GM06990 (cell line): ENCODE results near the gene CTSH.

Source experiments
- DNase-seq: peaks from one replicate; pipeline ENCODE4 v3.0.0-alpha.2; 2011; ENCODE audit not compliant: insufficient read length; ENCODE audit errors: extremely low read depth
- H3K27me3 ChIP-seq: replicated peaks from 2 replicates; pipeline ENCODE4 v1.6.0; 2011; ENCODE audit warnings: low read length; ENCODE audit not compliant: control insufficient read depth, insufficient read depth
- H3K36me3 ChIP-seq: 2 replicates; pipeline ENCODE4 v1.5.1; 2011; ENCODE audit warnings: low read length; ENCODE audit not compliant: control insufficient read depth, insufficient read depth
- H3K4me3 ChIP-seq: replicated peaks from 2 replicates; pipeline ENCODE4 v1.5.1; 2011; ENCODE audit warnings: low read depth, mild to moderate bottlenecking, control low read depth, low read length
- TF ChIP-seq, protein P1 (sequence below): IDR thresholded peaks from 2 replicates; pipeline ENCODE4 v1.5.1; 2011; ENCODE audit warnings: low read length, control low read depth, mild to moderate bottlenecking, inconsistent platforms; ENCODE audit not compliant: insufficient read depth, poor library complexity, severe bottlenecking

CTSH gene

DNA sequence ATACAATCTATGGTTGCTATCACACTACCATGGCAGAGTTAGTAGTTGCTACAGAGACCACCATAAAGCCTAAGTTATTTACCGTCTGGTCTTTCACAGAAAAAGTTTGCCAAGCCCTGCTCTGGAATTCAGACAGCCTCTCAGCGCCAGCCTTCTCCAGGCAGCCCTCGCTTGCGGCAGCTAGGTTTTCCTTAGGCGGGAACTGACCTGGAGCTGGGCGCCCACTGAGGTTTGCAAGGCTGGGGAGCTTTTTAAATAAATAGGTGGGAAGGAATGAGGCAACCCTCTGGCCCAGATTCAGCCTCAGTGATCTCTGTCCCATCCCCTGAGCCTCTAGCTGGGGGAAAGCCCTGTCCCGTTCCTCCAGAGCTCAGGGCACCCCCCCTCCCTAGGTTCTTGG, 1.2 kb downstream of the CTSH start:
- TF ChIP-seq, protein P1, sequence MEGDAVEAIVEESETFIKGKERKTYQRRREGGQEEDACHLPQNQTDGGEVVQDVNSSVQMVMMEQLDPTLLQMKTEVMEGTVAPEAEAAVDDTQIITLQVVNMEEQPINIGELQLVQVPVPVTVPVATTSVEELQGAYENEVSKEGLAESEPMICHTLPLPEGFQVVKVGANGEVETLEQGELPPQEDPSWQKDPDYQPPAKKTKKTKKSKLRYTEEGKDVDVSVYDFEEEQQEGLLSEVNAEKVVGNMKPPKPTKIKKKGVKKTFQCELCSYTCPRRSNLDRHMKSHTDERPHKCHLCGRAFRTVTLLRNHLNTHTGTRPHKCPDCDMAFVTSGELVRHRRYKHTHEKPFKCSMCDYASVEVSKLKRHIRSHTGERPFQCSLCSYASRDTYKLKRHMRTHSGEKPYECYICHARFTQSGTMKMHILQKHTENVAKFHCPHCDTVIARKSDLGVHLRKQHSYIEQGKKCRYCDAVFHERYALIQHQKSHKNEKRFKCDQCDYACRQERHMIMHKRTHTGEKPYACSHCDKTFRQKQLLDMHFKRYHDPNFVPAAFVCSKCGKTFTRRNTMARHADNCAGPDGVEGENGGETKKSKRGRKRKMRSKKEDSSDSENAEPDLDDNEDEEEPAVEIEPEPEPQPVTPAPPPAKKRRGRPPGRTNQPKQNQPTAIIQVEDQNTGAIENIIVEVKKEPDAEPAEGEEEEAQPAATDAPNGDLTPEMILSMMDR, result no peak
- no peak for DNase-seq
- no peaks in the 10 kb centered on the region; the same call in 1 of the 2 replicates for H3K36me3 ChIP-seq
- no peaks in the 10 kb centered on the region for H3K27me3 ChIP-seq
- peak overlapping the region; percentile 100 for H3K4me3 ChIP-seq

DNA sequence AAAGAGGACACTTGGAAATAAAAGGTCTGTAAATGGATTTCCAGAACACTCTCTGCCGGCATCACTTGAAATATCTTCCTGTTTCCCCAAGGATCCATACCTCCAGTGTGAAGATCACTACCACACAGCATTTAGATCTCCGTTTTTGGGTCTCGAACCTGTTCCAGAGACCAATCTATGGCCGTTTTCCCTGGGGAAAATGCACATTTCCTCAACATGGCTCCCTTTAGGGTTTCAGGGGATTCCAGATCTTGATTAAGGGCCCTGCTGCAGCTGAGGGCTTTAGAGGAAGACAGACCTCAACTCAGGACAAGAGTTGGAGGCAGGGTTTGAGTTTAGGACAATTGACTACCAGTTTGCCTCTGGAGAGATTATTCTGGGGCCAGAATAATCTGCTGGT, 2.1 kb downstream of the CTSH start:
- TF ChIP-seq, protein P1, result no peak
- H3K4me3 ChIP-seq, result peak overlapping the region; percentile 100
- no peak for DNase-seq
- peaks cover 4% of the 10 kb centered on the region; the same call in 1 of the 2 replicates for H3K36me3 ChIP-seq
- H3K27me3 ChIP-seq, result no peaks in the 10 kb centered on the region

DNA sequence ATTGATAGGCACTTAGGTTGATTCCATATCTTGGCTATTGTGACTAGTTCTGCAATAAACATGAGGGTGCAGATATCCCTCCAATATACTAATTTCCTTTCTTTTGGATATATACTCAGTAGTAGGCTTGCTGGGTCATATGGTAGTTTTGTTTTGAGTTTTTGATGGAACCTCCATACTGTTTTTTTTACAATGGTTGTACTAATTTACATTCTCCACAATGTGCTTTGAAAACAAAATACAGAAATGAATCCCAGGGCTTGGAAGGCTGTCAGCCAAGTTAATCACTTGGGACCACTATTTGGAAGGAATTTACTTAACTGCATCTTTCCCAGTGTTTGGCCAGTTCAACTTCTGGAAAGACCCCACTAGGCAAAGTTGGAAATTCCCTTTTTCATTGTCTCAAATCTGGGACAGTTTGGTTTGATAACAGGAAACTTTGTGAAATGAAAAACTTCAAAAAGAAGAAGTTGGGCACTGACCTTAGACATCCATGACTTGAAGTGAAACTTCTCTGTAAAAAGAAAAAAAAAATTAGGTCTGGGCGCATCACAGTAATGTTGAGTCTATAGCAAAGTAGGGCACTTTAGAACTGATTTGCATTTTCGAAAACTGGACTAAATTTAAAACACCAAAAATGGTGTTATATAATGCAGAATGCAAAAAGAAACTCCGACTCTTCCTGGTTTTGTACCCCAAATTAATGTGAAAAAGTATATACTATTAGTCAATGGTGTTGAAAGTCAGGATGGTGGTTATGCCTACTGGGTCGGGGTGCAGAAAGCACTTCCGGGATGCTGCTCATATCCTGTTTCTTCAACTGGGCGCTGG, 6.0 kb downstream of the CTSH start:
- TF ChIP-seq, protein P1, result no peak
- peak; percentile 75 for DNase-seq

DNA sequence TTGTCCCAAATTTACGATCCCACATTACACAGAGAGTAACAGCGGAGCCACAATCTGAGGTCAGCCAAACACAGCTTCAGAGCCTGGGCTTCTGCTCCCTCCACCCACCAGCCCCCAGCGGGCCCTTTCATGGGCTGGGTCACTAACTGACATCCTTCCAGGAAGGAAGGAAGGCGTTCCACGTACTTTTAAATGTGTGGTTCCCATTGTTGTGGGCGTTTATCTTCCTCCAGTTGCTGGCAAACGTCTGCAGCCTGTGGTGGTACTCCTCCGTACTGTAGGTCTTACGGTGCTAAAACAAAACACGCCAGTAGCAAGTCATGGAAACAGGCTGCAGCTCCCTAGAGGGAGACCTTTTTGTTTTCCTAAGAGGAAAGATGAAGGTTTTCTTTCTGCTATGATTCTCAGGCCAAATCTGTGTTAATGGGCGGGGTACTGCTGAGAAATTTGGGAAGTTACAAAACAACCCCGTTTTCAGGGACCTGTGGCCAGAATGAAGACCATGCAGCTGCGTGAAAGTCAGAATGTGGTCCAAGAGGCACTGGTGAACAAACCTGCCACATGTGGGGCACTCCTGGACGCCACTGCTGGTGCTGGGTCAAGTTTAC, 7.6 kb downstream of the CTSH start:
- Histone ChIP-seq H3K4me3 (no peak overlapping the region), H3K36me3 (peaks cover 41% of the 10 kb centered on the region), H3K27me3 (no peaks in the 10 kb centered on the region)
- TF ChIP-seq, protein P1, result no peak
- no peak for DNase-seq

More for the DNA sequence above, 6.0 kb downstream of the CTSH start:
- Histone ChIP-seq H3K36me3 (peaks cover 25% of the 10 kb centered on the region), H3K4me3 (peak overlapping the region; percentile 55), H3K27me3 (no peaks in the 10 kb centered on the region)

DNA sequence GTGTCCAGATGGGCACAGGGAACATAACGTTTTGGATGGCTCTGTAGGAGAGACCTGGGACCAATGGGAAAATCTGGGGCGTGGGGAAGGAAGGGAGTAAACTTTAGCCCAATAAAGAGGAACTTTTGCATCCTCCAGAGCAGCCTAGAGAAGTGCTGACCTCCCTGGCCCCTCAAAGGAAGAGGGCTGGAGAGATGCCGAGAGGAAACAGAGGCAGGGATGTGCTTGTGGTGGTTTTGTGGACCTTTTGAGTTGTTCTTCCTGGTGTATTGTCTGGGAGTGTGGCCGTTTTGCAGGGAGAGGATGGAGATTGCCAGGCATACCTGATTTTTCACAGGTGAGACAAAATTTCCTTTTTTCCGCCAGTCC, 10.2 kb downstream of the CTSH start:
- Histone ChIP-seq H3K4me3 (no peak overlapping the region), H3K27me3 (no peaks in the 10 kb centered on the region), H3K36me3 (peaks cover 59% of the 10 kb centered on the region)
- TF ChIP-seq, protein P1, result no peak
- no peak for DNase-seq
